ENCODE results near the gene KCNH8.

The KCNH8 gene

DNA sequence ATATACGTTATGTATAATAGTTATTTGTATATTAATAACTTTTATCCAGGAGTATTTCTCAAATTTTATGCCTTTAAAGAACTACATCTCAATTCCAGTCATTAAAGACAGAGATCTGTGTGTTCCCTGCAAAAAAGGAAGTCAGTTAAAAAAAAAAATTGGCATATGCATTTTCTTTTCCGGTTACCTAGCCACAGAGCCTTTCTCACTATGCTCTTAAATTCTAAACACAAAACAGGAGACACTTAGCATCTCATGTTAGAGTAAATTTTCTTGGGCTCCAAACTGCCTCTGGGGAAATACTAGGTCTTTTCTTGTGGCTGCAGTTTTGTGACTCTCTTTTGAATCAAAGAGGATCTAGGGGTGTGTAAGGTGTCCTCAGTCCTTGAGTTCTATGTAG, 105.9 kb downstream of the KCNH8 start:
- no peak for DNase-seq (ENCODE audit: low read depth)

DNA sequence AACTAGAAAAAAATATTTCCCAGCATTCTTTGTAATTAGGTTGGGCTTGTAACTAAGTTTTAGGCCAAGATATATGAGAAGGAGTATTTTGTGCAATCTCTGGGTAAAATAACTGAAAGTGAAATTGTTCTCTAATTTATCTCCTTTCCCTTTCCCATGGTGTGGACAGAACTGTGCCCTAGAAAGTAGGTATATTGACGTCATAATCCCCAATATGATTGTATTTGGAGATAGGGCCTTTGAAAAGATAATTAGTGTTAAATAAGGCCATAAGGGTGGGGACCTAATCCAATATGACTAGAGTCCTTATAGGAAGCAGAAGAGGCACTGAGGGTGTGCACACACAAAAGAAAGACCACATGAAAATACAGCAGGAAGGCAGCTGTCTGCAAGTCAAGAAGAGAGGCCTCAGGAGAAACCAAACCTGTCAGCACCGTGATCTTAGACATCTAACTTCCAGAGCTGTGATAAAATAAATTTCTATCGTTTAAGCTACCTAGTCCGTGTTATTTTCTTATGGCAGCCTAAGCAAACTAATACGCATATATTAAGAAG, 106.6 kb downstream of the KCNH8 start:
- no peak for DNase-seq (ENCODE audit: low read depth)

DNA sequence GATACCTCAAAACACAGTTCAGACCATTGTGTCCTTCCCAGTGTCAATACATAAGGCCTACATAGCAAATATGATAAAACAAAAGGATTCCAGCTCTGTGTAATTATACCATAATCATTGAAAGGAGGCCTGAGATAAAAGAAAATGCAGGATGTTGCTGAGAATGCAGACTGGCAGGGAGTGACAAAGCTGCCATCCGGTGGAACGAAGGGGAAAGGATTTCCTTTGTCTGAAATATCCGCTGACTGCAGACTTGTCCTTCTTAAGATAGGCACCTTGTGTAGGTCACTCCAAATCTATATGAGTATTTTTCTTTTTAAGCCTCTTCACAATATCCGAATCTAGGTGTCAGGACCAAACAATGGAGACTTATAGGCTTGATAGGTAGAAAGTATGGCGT, 108.0 kb downstream of the KCNH8 start:
- DNase-seq (ENCODE audit: low read depth): no peak

DNA sequence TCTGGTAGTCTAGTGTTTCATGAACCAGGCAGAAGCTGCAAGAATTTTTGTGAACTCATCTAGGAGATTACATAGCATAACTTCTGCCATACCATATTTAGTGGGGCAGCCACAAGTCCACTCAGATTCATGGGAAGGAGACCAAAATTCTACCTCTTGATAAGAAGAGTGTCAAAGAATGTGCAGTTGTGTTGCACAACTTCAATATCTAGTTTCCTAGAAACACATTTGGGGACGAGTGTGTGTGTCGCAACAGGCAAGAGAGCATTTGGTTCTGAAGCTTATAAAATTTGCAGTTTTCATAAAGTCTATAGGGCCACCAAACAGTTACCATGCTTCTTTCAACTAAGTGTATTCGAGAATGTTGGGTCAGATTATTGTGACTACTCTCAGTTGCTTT, 115.3 kb downstream of the KCNH8 start:
- DNase-seq (ENCODE audit: low read depth): no peak

DNA sequence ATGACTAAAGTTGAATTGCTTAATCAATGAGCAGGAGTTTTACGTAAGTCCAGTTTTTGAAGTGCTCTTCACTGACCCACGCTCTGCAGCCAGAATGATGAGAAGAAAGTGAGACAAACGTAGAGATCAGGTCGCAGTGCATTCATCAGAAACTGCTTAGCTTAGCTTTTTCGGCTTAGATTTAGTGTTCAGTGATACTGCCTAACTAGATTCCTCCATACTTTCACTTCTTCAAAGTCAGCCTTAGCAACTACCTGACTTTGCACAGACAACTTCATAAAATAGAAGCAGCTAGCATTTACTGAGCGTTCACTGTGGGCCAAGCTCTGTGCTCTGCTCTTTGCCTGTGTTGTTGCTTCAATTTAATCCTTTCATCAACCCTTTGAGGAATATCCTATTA, 116.1 kb downstream of the KCNH8 start:
- no peak for DNase-seq (ENCODE audit: low read depth)

DNA sequence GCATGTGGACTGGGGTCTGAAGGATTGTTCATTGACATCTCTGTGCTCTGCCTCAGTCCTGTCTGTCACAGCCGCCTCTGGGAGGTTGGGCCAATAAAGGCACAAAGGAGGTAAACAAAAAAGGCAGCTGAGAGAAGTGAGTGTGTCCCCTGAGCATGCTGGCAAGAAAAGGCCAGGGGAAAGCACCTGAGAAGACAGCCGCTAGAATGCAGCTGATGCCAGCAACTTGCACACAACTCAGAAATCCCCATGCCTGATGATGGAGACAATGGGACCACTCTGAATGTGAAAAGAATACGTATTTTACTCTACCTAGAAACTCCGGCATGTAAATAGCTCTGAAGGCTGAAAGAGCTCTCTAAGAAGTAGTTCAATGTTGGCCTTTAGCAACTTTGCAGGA, 118.7 kb downstream of the KCNH8 start:
- no peak for DNase-seq (ENCODE audit: low read depth)

DNA sequence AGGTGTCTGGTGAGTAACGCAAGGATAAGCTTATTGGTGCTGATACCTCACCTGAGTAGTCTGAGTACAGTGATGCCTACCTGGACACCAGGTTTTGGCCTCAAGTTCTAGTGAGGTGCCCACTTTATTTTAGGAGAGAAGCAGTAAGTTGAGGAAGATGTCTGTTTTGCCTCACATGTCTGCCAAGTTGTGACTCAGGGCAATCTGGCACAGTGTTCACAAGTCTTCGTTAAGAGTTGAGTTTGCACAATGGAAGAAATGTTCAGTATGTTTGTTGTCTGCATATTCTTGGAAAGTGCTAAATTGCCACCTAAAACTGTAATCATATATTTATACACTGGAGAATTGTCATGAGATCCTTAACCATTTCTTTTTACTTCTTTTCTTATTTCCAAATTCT, 122.2 kb downstream of the KCNH8 start:
- DNase-seq (ENCODE audit: low read depth): no peak

DNA sequence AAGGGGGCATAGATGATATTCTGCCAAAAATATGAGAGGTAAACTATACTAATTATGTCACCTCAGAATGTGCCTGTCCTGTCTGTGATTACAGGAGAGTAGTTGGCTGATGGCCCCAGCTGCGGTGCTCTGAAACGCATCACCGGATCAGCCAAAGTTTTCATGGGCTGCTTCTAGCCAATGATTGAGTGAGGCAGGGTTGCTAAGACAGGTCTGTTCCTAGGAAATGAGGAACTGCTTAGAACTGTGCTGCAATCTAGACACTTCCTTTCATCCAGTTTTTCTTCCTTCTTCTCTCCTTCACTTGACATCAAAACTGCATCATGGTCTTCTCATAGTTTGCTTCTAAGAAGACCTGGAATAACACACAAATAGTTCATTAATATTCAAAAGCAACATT, 124.0 kb downstream of the KCNH8 start:
- DNase-seq (ENCODE audit: low read depth): no peak

DNA sequence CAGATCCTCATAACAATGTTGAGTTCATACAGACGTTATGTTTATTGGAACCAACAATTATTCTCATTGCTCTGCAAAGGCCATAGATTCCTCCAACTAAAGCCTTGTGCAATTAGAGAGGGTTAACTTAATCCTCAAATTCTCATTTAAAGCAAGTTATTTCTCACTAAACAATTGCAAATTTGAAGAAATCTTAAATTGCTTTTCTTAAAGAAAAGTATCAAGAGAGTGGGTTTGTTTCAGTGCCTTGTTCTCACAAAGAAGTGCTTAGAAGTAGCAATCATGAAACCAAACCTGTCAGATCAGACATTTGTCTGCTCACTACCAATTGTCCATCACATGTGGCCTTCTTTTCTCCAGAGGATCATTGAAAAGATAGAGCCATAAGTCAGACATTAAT, 124.8 kb downstream of the KCNH8 start:
- DNase-seq (ENCODE audit: low read depth): no peak

DNA sequence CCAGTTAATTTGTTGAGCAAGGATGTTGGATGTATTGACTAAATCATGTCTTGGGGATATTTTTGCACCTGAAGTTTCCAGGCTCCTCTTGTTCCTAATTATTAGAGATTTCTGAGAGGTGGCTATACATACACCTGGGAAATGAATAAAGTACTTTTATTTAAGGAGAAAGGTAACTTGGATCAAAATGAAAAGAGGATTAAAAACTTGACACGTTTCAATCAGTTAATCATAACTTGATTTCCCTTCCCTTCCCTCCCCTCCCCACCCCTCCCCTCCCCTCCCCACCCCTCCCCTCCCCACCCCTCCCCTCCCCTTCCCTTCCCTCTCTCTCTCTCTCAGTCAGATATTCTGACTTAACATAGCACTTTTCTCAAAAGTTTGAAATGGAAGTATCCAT, 126.3 kb downstream of the KCNH8 start:
- no peak for DNase-seq (ENCODE audit: low read depth)

DNA sequence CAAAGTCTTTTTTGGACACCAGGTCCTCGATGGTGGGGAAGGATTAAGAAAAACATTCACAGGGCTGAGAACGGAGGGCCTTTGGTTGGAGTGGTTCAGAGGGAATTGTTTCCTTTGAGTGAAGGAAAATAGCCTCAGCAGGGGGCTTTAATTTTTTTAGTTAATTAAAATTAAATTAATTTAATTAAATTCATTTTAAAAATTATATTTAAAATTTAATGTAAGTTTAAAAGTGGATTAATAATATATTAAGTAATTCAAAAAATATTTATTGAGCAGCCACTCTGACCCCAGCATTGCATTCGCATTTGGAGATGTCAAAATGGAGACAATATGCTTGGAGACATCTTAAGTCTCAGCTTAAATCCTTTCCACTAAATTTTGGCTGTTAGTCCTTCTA, 136.7 kb downstream of the KCNH8 start:
- no peak for DNase-seq (ENCODE audit: low read depth)

DNA sequence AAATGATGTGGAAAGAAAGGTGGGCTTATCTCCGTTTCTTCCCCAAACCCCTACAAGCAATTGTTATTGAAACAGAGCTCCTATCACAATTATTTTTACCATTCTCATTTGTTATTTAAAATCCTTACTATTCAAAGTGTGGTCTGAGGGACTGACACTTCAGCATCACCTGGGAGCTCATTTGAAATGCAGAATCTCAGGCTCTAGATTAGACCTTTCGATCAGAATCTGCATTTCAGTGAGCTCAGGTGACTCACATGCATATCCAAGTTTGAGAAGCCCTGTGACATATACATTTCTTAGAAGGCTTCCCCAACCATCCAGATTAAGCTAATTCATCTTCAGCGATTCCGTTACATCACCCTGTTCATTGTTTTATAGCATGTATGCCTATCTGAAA, 145.0 kb downstream of the KCNH8 start:
- no peak for DNase-seq (ENCODE audit: low read depth)

DNA sequence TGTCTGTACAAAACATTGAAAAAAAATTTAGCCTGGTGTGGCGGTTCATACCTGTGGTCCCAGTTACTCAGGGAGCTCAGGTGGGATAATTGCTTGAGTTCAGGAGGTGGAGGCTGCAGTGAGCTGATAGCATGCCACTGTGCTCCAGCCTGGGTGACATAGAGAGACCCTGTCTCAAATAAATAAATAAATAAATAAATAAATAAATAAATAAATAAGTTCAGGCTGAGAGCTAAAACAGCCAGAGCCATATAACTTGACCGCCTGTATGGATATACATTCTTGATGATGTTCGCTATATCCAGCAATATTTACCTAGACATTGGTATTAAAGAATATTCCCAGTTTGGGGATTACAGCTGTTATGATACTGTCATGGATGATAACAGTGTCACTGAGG, 146.9 kb downstream of the KCNH8 start:
- DNase-seq (ENCODE audit: low read depth): no peak

DNA sequence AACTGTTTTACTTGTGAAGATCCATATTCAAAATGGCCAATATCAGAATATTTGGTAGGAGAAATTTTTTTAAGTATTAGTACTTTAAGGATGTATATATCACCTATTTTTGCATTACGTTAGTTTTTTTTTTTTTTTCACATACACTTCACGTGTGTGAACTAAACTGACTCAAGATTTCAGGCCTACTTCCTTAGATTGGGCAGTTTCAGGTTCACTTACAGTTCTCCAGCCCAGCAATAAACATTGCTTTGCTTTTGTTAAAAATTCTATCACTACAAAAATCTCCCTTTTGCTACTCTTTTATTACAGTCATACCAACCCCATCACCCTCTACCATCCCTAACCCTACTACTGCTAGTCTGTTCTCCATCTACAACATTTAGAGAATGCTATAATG, 183.6 kb downstream of the KCNH8 start:
- DNase-seq (ENCODE audit: low read depth): no peak

DNA sequence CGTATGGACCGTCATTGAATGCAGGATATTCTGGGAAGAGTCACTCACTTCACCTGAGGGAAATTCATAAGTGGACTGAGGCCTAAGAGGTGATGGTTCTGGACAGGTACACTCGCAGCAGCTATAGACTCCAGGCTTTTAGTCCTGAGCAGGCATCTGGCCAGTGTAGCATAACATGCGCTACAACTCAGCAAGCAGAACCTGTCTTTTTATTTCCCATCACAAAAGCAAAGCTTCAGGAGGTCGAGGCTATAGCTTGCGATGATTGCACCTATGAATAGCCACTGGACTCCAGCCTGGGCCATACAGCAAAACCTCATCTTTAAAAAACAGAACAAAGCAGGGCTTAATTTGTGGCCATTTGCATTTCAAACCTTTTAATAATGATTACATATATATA, 185.8 kb downstream of the KCNH8 start:
- DNase-seq (ENCODE audit: low read depth): no peak

DNA sequence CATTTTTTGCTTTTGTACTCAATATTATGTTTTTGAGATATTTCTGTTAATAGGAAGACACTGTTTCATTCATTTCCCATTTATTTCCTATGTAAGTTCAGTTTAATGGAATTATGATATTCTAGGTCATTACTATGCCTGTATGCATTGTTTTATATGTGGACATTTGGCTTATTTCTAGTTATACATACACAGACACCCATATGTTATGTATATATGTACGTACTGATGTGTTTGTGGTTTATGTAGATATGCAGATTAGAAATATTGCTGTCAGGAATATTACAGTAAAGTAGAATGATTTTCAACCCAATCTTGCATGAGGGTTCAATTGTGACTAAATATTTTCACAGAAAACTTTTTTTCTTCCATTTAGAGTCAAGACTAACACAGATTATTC, 190.5 kb downstream of the KCNH8 start:
- no peak for DNase-seq (ENCODE audit: low read depth)

DNA sequence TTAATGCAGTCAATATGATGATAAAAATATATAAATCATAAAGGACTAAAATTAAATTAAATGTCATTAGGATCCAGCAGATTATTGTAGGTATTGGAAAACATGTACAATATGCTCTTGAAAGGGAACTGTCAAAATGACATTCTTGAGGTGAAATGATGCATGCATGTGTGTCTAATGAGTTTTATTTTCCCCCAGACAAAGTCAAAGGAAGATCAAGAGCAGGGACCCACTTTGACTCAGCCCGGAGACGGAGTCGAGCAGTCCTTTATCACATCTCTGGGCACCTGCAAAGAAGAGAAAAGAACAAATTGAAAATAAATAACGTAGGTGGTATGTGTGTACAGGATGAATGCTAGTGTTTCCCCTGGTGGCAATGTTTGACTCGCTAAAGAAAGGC, 194.1 kb downstream of the KCNH8 start:
- DNase-seq (ENCODE audit: low read depth): no peak

DNA sequence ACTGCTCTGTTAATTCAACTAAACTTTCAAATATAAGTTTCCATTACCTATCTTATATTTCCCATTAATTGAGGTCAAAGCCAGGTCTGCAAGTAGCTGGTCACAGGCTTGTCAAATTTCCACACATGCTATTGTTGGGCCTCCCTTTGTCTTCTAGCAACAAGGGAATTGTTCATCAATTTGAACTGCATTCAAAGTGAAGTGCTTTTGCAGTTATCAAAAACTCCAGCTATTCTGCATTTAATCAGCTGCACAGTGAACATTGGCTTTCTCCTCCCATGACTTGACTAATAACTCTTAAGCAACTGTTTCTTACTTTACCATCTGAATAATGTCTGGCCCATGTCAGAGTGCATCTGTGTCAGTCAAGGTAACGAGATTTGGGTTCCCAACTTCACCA, 198.4 kb downstream of the KCNH8 start:
- no peak for DNase-seq (ENCODE audit: low read depth)

DNA sequence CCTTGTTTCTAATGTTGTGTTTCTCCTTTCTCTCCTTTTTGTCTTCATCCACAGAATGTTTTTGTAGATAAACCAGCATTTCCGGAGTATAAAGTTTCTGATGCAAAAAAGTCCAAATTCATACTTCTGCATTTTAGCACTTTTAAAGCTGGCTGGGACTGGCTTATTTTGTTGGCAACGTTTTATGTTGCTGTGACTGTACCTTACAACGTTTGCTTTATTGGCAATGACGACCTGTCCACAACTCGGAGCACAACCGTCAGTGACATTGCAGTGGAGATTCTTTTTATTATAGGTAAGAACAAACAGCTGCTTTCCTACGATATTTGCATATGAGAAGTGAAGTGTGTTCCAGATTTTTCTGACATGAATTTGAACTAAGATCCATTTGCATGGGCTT, 199.4 kb downstream of the KCNH8 start:
- DNase-seq (ENCODE audit: low read depth): no peak

DNA sequence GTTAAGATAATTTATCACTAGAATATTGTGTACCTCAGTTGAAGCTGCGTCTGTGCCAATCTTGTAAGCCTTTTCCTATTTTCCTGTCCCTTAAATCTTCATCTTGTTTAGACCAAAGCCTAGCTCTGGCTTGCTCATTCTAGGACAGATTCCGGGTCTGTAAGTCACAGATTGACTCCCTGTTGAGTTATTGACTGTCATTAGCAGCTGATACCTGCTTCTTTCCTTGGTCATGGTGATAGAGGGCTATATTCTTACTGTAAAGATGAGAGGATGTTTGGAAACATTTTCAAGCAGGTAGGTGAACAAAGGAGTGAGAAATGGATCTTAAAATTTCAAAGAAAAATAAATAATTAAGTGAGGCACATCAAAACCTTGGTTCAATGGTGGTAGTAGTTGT, 200.2 kb downstream of the KCNH8 start:
- DNase-seq (ENCODE audit: low read depth): no peak

DNA sequence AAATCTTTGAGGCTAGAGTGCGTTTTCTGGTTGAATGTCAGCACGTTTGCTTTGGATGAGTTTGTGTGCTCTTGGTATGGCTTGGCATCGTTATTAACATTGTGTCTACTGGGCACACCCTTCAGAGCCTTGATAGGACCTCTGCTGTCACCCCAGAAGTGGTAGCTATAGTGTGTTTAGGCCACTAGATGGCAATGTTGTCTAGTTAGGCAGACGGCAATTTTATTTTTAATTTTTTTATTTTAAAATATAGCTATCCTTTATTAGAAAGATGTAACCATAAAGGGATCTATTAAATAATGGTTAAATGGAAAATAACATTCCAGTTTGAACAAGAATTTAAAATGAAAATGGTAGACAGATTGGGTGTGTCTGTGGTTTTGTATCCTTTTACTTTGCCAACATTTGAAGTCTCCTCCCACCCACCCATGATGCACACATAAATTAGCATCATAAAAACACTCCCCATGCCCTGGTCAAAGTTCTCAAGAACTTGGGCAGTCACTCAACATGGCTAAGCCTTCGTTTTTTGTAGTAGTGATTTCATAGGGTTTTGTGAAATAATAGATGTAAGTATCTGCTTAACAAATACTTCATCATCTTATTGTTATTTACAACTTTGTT, 200.7 kb downstream of the KCNH8 start:
- DNase-seq (ENCODE audit: low read depth): no peak

DNA sequence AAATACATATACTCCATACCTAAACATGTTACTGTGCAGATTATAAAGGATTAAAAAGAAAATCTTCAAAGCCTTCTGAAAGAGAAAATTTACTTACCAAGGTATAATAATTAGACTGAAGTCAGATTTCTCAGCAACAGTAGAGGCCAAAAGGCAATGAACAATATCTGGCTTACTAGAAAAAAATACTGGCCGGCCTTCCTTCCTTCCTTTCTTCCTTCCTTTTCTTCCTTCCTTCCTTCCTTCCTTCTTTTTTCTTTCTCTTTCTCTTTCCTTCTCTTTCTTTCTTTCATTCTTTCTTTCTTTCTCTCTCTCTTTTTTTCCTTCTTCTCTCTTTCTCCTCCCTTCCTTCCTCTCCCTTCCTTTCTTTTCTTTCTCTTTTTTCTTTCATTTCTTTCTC, 209.6 kb downstream of the KCNH8 start:
- DNase-seq (ENCODE audit: low read depth): no peak

DNA sequence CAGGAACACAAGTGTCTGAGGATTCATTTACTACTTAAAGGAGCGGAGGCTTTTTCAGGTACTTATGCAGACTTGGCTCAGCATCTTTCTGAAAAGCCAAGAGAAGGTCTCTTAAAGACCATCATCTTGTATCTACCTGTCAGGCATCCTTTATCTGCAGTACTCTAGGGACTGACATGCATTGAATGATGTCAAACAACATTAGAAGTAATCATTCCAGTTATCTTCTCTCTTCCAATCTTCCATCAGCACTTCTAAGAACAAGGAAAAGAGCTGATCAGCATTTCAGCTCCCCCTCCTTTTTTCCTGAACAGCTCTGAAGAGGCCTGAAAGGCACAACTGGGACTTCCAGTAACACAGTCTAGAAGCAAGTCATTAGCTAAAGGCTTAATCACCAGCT, 214.8 kb downstream of the KCNH8 start:
- DNase-seq (ENCODE audit: low read depth): no peak

DNA sequence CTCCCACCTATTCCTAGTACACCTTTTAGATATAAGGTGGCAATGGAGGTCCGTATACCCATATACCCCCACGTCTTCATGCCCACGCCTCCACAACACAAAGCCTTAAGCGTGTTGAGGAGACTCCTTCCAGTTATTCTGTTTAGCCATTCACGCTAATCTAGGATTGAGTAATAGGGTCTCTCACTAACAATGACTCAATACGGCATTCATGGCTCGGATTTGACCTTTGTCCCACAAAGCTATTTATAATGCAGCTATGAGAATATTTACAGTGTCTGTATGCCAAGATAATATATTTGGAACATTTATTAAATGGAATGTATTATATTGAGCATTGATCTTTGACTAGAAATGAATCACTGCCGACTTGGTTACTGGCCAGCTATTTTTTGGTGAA, 215.8 kb downstream of the KCNH8 start:
- no peak for DNase-seq (ENCODE audit: low read depth)

DNA sequence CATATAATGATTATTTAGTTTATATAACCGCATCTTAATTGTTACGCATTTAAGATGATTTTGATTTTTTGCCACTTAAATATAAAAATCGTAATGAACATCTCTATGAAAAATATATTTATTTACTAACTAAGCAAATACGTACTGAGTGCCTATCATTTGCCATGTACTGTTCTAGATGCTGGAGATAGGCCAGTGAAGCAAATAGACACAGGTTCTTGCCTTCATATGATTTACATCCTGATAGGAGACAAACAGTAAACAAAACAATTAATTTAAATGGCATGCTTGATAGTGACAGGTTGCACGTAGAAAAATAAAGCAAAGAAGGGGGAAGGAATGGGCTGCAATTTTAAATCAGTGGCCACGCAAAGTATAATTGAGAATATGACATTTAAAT, 217.2 kb downstream of the KCNH8 start:
- no peak for DNase-seq (ENCODE audit: low read depth)
